Glutamatergic neuron (in vitro differentiated cells): ENCODE data around the gene CCDC116. TPM values are rescaled to one million over a fixed set of nuclear protein-coding genes. Genes with fewer than 3 reads are reported as not detected.

Source experiments
- DNase-seq: peaks from one replicate; pipeline ENCODE4 v3.0.0; 2022
- H3K27ac Mint-ChIP-seq: one replicate; pipeline ENCODE4 v1.8.0; 2020; ENCODE audit warnings: mild to moderate bottlenecking, mixed read lengths, inconsistent platforms; ENCODE audit not compliant: unreplicated experiment
- H3K27me3 Mint-ChIP-seq: one replicate; pipeline ENCODE4 v1.8.0; 2020; ENCODE audit warnings: mild to moderate bottlenecking, moderate library complexity, mixed read lengths, inconsistent platforms; ENCODE audit not compliant: unreplicated experiment
- H3K36me3 Mint-ChIP-seq: one replicate; pipeline ENCODE4 v1.8.0; 2020; ENCODE audit warnings: mild to moderate bottlenecking, mixed read lengths, inconsistent platforms; ENCODE audit not compliant: unreplicated experiment
- H3K4me1 Mint-ChIP-seq: one replicate; pipeline ENCODE4 v1.8.0; 2020; ENCODE audit warnings: mild to moderate bottlenecking, low read depth, mixed read lengths, inconsistent platforms; ENCODE audit not compliant: unreplicated experiment
- H3K4me3 Mint-ChIP-seq: one replicate; pipeline ENCODE4 v1.8.0; 2020; ENCODE audit warnings: mild to moderate bottlenecking, mixed read lengths, inconsistent platforms; ENCODE audit not compliant: unreplicated experiment
- H3K9me3 Mint-ChIP-seq: one replicate; pipeline ENCODE4 v1.8.0; 2020; ENCODE audit warnings: mild to moderate bottlenecking, moderate library complexity, mixed read lengths, inconsistent platforms; ENCODE audit not compliant: unreplicated experiment
- CTCF ChIP-seq: fragments of 200-600 bp; sonication (generic); IDR thresholded peaks from one replicate; pipeline ENCODE4 v1.5.0; 2021; ENCODE audit not compliant: partially characterized antibody, unreplicated experiment
- total RNA-seq: library from RNA; stranded (reverse); fragmentation: NEBNext Ultra II Directional; extraction: Animal tissue kit (Norgen Biotek cat#: 25700); gene quantifications from one replicate; pipeline ENCODE4 v1.2.1, GENCODE V29; 2021; ENCODE audit not compliant: unreplicated experiment

The CCDC116 gene
- total RNA-seq, 1 donor from 2014 or later, result 0.71 TPM

DNA sequence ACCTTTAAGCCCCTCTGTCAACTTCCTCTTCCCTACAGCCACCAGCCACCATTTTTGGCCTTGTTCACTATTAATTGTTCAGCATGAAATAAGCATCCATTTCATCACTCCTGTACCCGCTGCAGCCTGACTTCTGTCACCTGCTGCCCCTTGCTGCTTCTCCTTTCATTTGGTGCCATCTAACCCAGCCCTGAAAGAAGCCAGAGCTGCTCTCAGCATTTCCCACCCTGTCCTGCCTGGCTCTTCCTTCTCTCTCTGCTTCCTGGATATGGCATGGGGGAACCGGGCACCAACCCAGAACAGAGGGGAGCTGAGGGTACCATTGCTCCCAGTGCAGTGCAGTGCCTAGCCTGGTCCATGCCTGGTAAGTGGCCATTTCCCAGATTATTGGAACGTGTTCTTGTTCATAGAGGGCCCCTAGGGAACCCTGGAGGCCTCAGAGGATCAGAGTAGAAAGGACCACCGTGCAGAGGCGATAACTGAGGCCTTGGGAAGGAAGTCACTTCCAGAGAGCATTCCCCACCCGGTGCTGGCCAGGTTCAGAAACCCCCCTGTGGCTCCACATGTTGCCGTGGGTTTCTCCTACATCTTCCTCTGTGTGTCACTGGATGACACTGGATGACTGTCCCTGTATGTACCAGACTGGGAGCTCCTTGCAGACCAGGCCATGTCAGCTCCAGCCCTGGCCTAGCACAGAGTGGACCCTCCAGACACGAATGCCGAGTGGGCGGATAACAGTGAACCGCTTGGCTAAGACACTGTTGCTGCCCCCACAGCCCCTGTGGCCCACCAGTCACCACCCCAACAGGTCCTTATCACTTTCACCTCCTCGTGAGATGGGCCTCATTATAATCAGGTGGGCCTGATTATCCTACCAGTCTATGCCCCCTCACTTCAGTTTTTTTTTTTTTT, 7.4 kb upstream of the CCDC116 start:
- Mint-ChIP-seq H3K27me3 (peaks cover 4% of the 10 kb centered on the region), H3K27ac (peak overlapping the region; percentile 8), H3K4me1 (peaks cover 51% of the 10 kb centered on the region), H3K4me3 (no peak overlapping the region), H3K9me3 (peaks cover 23% of the 10 kb centered on the region), H3K36me3 (no peaks in the 10 kb centered on the region)
- DNase-seq, result no peak
- TF ChIP-seq CTCF, result no peak

- peaks cover 50% of the 10 kb centered on the region for H3K4me1 Mint-ChIP-seq
- peak overlapping the region; percentile 95 for H3K27ac Mint-ChIP-seq
- H3K4me3 Mint-ChIP-seq, result peak overlapping the region; percentile 85
- no peak for DNase-seq
- peaks cover 21% of the 10 kb centered on the region for H3K9me3 Mint-ChIP-seq
- TF ChIP-seq CTCF, result no peak
- H3K36me3 Mint-ChIP-seq, result no peaks in the 10 kb centered on the region
- H3K27me3 Mint-ChIP-seq, result peaks cover 4% of the 10 kb centered on the region
These were observed 6.4 kb upstream of the CCDC116 start for GRCh38 chr22:21626073-21626734.

GRCh38 chr22:21626735-21627469, 5.7 kb upstream of the CCDC116 start:
- peaks cover 48% of the 10 kb centered on the region for H3K4me1 Mint-ChIP-seq
- DNase-seq, result peak; percentile 51
- peak overlapping the region; percentile 95 for H3K27ac Mint-ChIP-seq
- H3K4me3 Mint-ChIP-seq, result peak overlapping the region; percentile 85
- peaks cover 21% of the 10 kb centered on the region for H3K9me3 Mint-ChIP-seq
- no peaks in the 10 kb centered on the region for H3K36me3 Mint-ChIP-seq
- peaks cover 6% of the 10 kb centered on the region for H3K27me3 Mint-ChIP-seq
- no peak for TF ChIP-seq CTCF

- peak overlapping the region; percentile 84 for H3K4me3 Mint-ChIP-seq
- no peak for DNase-seq
- no peak for TF ChIP-seq CTCF
- H3K4me1 Mint-ChIP-seq, result peaks cover 35% of the 10 kb centered on the region
- H3K27me3 Mint-ChIP-seq, result peaks cover 6% of the 10 kb centered on the region
- H3K36me3 Mint-ChIP-seq, result no peaks in the 10 kb centered on the region
- H3K9me3 Mint-ChIP-seq, result peaks cover 16% of the 10 kb centered on the region
- peak overlapping the region; percentile 46 for H3K27ac Mint-ChIP-seq
These were observed 3.9 kb upstream of the CCDC116 start for GRCh38 chr22:21628386-21629254.
